ENCODE measurements around the gene RELB. TPM values are rescaled to one million over a fixed set of nuclear protein-coding genes. Genes with fewer than 3 reads are reported as not detected.

Gene RELB
- total RNA-seq, 1 experiment from 2014 or later = 15.2 TPM

GRCh38 chr19:45071969-45072790 is 70.9 kb downstream of the RELB start:
- H3K27me3 ChIP-seq (ENCODE audit: low read length) = no peaks in the 10 kb centered on the region
- intact Hi-C loops (cut with micrococcal nuclease) = no loop called here
- no peaks in the 10 kb centered on the region for H3K9me3 ChIP-seq (ENCODE audit: low read length)
- H3K9ac ChIP-seq (ENCODE audit: low read length) = no peak overlapping the region
- H3F3A ChIP-seq (ENCODE audit: low read length, unreplicated experiment) = no peaks in the 10 kb centered on the region
- H3K9me2 ChIP-seq (replicated peaks; ENCODE audit: low read length) = no peaks in the 10 kb centered on the region
- ChIA-PET CTCF (no interaction called here), POLR2A (ENCODE audit: unreplicated experiment) (no interaction called here)
- no peak overlapping the region for H3K4me3 ChIP-seq (ENCODE audit: low read length)
- BruUV-seq (replicated peaks) = no TSS peak
- H2AFZ ChIP-seq (ENCODE audit: low read length) = no peak overlapping the region
- peaks cover 6% of the 10 kb centered on the region for H3K4me1 ChIP-seq (ENCODE audit: insufficient read depth, low read length)
- no peaks in the 10 kb centered on the region for H3K36me3 ChIP-seq (ENCODE audit: low read depth, low read length)
- no peaks in the 10 kb centered on the region for H4K20me1 ChIP-seq (ENCODE audit: low read length)
- DNase-seq (no peak), ATAC-seq (no peak)
- TF ChIP-seq EZH2phosphoT487 (IDR thresholded peaks at IDR 0.05; ENCODE audit: borderline replicate concordance, low read length) (no peak), EZH2 (IDR thresholded peaks at IDR 0.05; ENCODE audit: low read length, unreplicated experiment) (no peak), CTCF (conservative IDR thresholded peaks at IDR 0.05; ENCODE audit: low read depth, low read length) (no peak)
- peaks cover 14% of the 10 kb centered on the region for H3K79me2 ChIP-seq (ENCODE audit: low read length)
- H3K4me2 ChIP-seq (ENCODE audit: low read length) = no peak overlapping the region
- no peak overlapping the region for H3K27ac ChIP-seq (ENCODE audit: low read length)

DNA sequence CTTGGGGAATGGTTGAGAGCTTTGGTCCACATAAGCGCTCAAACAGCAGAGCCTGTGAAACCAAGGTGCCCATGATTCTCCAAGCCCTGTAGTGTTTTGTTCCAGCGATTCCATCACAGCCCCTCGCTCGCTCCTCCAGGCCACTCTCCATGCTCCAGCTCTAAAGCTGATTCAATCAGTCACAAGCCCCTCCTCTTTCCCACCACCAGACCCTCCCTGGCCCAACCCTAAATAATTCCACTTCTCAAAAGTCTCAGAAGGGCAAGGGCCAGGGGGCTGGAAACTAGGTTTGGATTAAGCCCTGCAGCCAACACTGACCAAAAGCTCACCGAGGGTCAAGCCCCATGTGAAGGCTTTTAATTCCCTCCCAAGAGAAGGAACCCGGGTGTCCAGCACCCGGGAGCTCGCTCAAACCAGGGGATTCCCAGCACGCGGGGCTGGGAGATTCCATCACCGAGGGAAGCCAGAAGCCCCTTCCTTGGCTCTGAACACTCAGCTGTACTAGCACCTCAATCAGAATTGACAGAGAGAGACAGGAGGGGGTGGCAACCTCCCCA is 73.6 kb downstream of the RELB start:
- Histone ChIP-seq H3K36me3 (ENCODE audit: low read depth, low read length) (no peaks in the 10 kb centered on the region), H2AFZ (ENCODE audit: low read length) (no peak overlapping the region), H3K9me3 (ENCODE audit: low read length) (no peaks in the 10 kb centered on the region), H3K27me3 (ENCODE audit: low read length) (no peaks in the 10 kb centered on the region), H3K9me2 (replicated peaks; ENCODE audit: low read length) (no peaks in the 10 kb centered on the region), H4K20me1 (ENCODE audit: low read length) (no peaks in the 10 kb centered on the region), H3K4me1 (ENCODE audit: insufficient read depth, low read length) (peaks cover 11% of the 10 kb centered on the region), H3K9ac (ENCODE audit: low read length) (no peak overlapping the region), H3K4me2 (ENCODE audit: low read length) (peak overlapping the region; percentile 97), H3K79me2 (ENCODE audit: low read length) (peaks cover 28% of the 10 kb centered on the region), H3F3A (ENCODE audit: low read length, unreplicated experiment) (no peaks in the 10 kb centered on the region), H3K4me3 (ENCODE audit: low read length) (peak overlapping the region; percentile 66), H3K27ac (ENCODE audit: low read length) (no peak overlapping the region)
- intact Hi-C loops (cut with micrococcal nuclease) = no loop called here
- TSS peak; percentile 47 for BruUV-seq (replicated peaks)
- no peak for ATAC-seq
- TF ChIP-seq CTCF (conservative IDR thresholded peaks at IDR 0.05; ENCODE audit: low read depth, low read length) (no peak), EZH2phosphoT487 (IDR thresholded peaks at IDR 0.05; ENCODE audit: borderline replicate concordance, low read length) (no peak), EZH2 (IDR thresholded peaks at IDR 0.05; ENCODE audit: low read length, unreplicated experiment) (no peak)
- no peak for DNase-seq
- ChIA-PET CTCF (interaction anchor here (0.6 to 0.7 kb wide), 3 partner anchors 60 to 1346 kb away, joined by 4 to 5 read pairs (median 4); no protein-coding TSS in a partner anchor), POLR2A (ENCODE audit: unreplicated experiment) (interaction anchor here (1.0 kb wide), 1 partner anchor 17 kb away, joined by 5 read pairs; no protein-coding TSS in a partner anchor)
